H9 (cell line): ENCODE data around the gene RAB1A. TPM values are rescaled to one million over a fixed set of nuclear protein-coding genes. Genes with fewer than 3 reads are reported as not detected.
A peak's percentile ranks its signal among the peaks of the same experiment; 100 is the strongest.

Experiments used
- DNase-seq: peaks from one replicate; pipeline ENCODE4 v3.0.0-alpha.2; 2017
- H2AFZ ChIP-seq: one replicate; pipeline ENCODE4 v1.6.1; 2013; ENCODE audit warnings: mild to moderate bottlenecking, low read length, control low read depth, moderate library complexity
- H2AK5ac ChIP-seq: 2 replicates; pipeline ENCODE4 v1.6.1; 2013; ENCODE audit warnings: low read length, control low read depth, mixed read lengths; ENCODE audit not compliant: insufficient read length
- H2BK120ac ChIP-seq: one replicate; pipeline ENCODE4 v1.6.1; 2013; ENCODE audit warnings: low read depth, mild to moderate bottlenecking, low read length, control low read depth, inconsistent platforms; ENCODE audit not compliant: poor library complexity, severe bottlenecking
- H2BK12ac ChIP-seq: 2 replicates; pipeline ENCODE4 v1.6.1; 2013; ENCODE audit warnings: low read length, control low read depth, mixed read lengths, low read depth; ENCODE audit not compliant: insufficient read length
- H2BK15ac ChIP-seq: 2 replicates; pipeline ENCODE4 v1.6.1; 2013; ENCODE audit warnings: low read depth, low read length, control low read depth
- H2BK20ac ChIP-seq: one replicate; pipeline ENCODE4 v1.6.1; 2013; ENCODE audit warnings: low read depth, mild to moderate bottlenecking, low read length, control low read depth, inconsistent platforms; ENCODE audit not compliant: poor library complexity, severe bottlenecking
- H2BK5ac ChIP-seq: 2 replicates; pipeline ENCODE4 v1.6.1; 2013; ENCODE audit warnings: low read length, control low read depth, mixed read lengths; ENCODE audit not compliant: insufficient read length
- H3K14ac ChIP-seq: 2 replicates; pipeline ENCODE4 v1.6.1; 2013; ENCODE audit warnings: low read length, control low read depth; ENCODE audit not compliant: insufficient read depth
- H3K18ac ChIP-seq: 2 replicates; pipeline ENCODE4 v1.6.1; 2013; ENCODE audit warnings: low read depth, mild to moderate bottlenecking, mixed read lengths, low read length, control low read depth; ENCODE audit not compliant: insufficient read length
- H3K23ac ChIP-seq: 2 replicates; pipeline ENCODE4 v1.6.1; 2013; ENCODE audit warnings: low read length, control low read depth, mixed read lengths, low read depth; ENCODE audit not compliant: insufficient read length
- H3K23me2 ChIP-seq: 2 replicates; pipeline ENCODE4 v1.6.1; 2013; ENCODE audit warnings: low read depth, mild to moderate bottlenecking, mixed read lengths, low read length, control low read depth; ENCODE audit not compliant: insufficient read length, poor library complexity, severe bottlenecking
- H3K27ac ChIP-seq: 2 replicates; pipeline ENCODE4 v1.5.1; 2013; ENCODE audit warnings: low read length, control low read depth, mixed read lengths, low read depth; ENCODE audit not compliant: insufficient read length
- H3K27me3 ChIP-seq: 2 replicates; pipeline ENCODE4 v1.6.1; 2013; ENCODE audit warnings: low read length, control low read depth, inconsistent platforms; ENCODE audit not compliant: insufficient read depth
- H3K4ac ChIP-seq: 2 replicates; pipeline ENCODE4 v1.6.1; 2013; ENCODE audit warnings: low read depth, mild to moderate bottlenecking, control low read depth, inconsistent platforms, low read length, moderate library complexity
- H3K4me1 ChIP-seq: 2 replicates; pipeline ENCODE4 v1.6.1; 2013; ENCODE audit warnings: low read length, control low read depth, inconsistent platforms; ENCODE audit not compliant: insufficient read depth
- H3K4me2 ChIP-seq: 2 replicates; pipeline ENCODE4 v1.6.1; 2013; ENCODE audit warnings: low read length, control low read depth, mixed read lengths; ENCODE audit not compliant: insufficient read length, insufficient read depth
- H3K56ac ChIP-seq: 2 replicates; pipeline ENCODE4 v1.6.1; 2013; ENCODE audit warnings: low read depth, mild to moderate bottlenecking, mixed read lengths, low read length, control low read depth; ENCODE audit not compliant: insufficient read length
- H3K79me1 ChIP-seq: 2 replicates; pipeline ENCODE4 v1.6.1; 2013; ENCODE audit warnings: low read depth, mild to moderate bottlenecking, moderate library complexity, low read length, control low read depth, inconsistent platforms; ENCODE audit not compliant: insufficient read depth, poor library complexity, severe bottlenecking
- H3K79me2 ChIP-seq: 2 replicates; pipeline ENCODE4 v1.6.1; 2013; ENCODE audit warnings: low read length, control low read depth, inconsistent platforms; ENCODE audit not compliant: insufficient read depth
- H3K9ac ChIP-seq: 2 replicates; pipeline ENCODE4 v1.6.1; 2013; ENCODE audit warnings: low read length, control low read depth, mixed read lengths; ENCODE audit not compliant: insufficient read length; ENCODE audit errors: extremely low read depth
- H3K9me3 ChIP-seq: one replicate; pipeline ENCODE4 v1.6.1; 2013; ENCODE audit warnings: low read depth, low read length, inconsistent platforms; ENCODE audit not compliant: control insufficient read depth
- H3T11ph ChIP-seq: one replicate; pipeline ENCODE4 v1.6.1; 2013; ENCODE audit warnings: mild to moderate bottlenecking, low read length, control low read depth, inconsistent platforms
- H4K20me1 ChIP-seq: one replicate; pipeline ENCODE4 v1.6.1; 2013; ENCODE audit not compliant: control insufficient read depth, insufficient read length, insufficient read depth
- H4K5ac ChIP-seq: 2 replicates; pipeline ENCODE4 v1.6.1; 2013; ENCODE audit warnings: low read depth, mild to moderate bottlenecking, mixed read lengths, low read length, control low read depth; ENCODE audit not compliant: insufficient read length
- H4K8ac ChIP-seq: replicated peaks from 2 replicates; pipeline ENCODE4 v1.6.1; 2013; ENCODE audit warnings: low read length, control low read depth, mixed read lengths, low read depth; ENCODE audit not compliant: insufficient read length
- H4K91ac ChIP-seq: 2 replicates; pipeline ENCODE4 v1.6.1; 2013; ENCODE audit warnings: low read depth, mild to moderate bottlenecking, moderate library complexity, mixed read lengths, low read length, control low read depth; ENCODE audit not compliant: insufficient read length
- H3K27ac Mint-ChIP-seq, 3 experiments: 2 replicates in 2 of 3; 3 replicates in 1 of 3; pipeline ENCODE4 v1.8.0; 2020 to 2021; ENCODE audit warnings: mixed read lengths in 3 of 3, mild to moderate bottlenecking in 1 of 3, moderate library complexity in 1 of 3
- H3K27me3 Mint-ChIP-seq: 2 replicates; pipeline ENCODE4 v1.8.0; 2021; ENCODE audit warnings: low read depth, mild to moderate bottlenecking, moderate library complexity, mixed read lengths
- H3K36me3 Mint-ChIP-seq, 3 experiments: 2 replicates in 2 of 3; 3 replicates in 1 of 3; pipeline ENCODE4 v1.8.0; 2020 to 2021; ENCODE audit warnings: low read depth in 3 of 3, mixed read lengths in 3 of 3; ENCODE audit not compliant: insufficient read depth in 1 of 3
- H3K4me1 Mint-ChIP-seq, 2 experiments: 2 replicates each; pipeline ENCODE4 v1.8.0; 2020; ENCODE audit warnings: mixed read lengths in 2 of 2
- H3K4me3 Mint-ChIP-seq, 2 experiments: 2 replicates in 1 of 2; 3 replicates in 1 of 2; pipeline ENCODE4 v1.8.0; 2020 to 2021; ENCODE audit warnings: mild to moderate bottlenecking in 2 of 2, mixed read lengths in 2 of 2, moderate library complexity in 1 of 2
- H3K9me3 Mint-ChIP-seq, 2 experiments: 2 replicates in 1 of 2; 3 replicates in 1 of 2; pipeline ENCODE4 v1.8.0; 2020; ENCODE audit warnings: mild to moderate bottlenecking in 2 of 2, mixed read lengths in 2 of 2, moderate library complexity in 1 of 2
- CTCF ChIP-seq: fragments of 200-600 bp; sonication (generic); conservative IDR thresholded peaks from 3 replicates; pipeline ENCODE4 v1.8.0; 2021; ENCODE audit warnings: antibody characterized with exemption, mild to moderate bottlenecking
- WGBS: extraction: QIAGEN DNeasy Blood & Tissue Kit; methylation state at CpG from one replicate; pipeline ENCODE4 v1.1.7; 2013; ENCODE audit warnings: missing lambda C conversion rate, low lambda C conversion rate, mixed read lengths; ENCODE audit not compliant: insufficient read length; ENCODE audit errors: extremely low coverage; 5-methylcytosine and 5-hydroxymethylcytosine counted together
- total RNA-seq: library from RNA; stranded (reverse); gene quantifications from 2 replicates; pipeline ENCODE4 v1.2.1, GENCODE V29; 2021

Gene RAB1A
- total RNA-seq, 1 experiment from 2014 or later, result 112 TPM

- peak overlapping the region in 2 of 3 experiments; percentile 40 to 53; a peak in 5 of 7 replicates for H3K27ac Mint-ChIP-seq
- peak overlapping the region; percentile 68 for H3K9ac ChIP-seq
Observed at GRCh38 chr2:65057054-65057375, 72.9 kb downstream of the RAB1A start.

More at GRCh38 chr2:65057054-65057375, 72.9 kb downstream of the RAB1A start:
- no peak overlapping the region for H2AK5ac ChIP-seq
- H3K27me3 ChIP-seq, result no peaks in the 10 kb centered on the region
- peaks cover 6% of the 10 kb centered on the region for H3K23me2 ChIP-seq
- WGBS, result no CpG with 5 or more reads among the region's 5 CpGs
- H3K27ac ChIP-seq, result no peak overlapping the region
- peaks cover 6% of the 10 kb centered on the region for H3K79me1 ChIP-seq
- H4K8ac ChIP-seq, result no peak overlapping the region
- H4K5ac ChIP-seq, result no peak overlapping the region
- H2BK5ac ChIP-seq, result no peak overlapping the region
- no peak for DNase-seq
- no peaks in the 10 kb centered on the region for H4K20me1 ChIP-seq
- Mint-ChIP-seq H3K4me3 (peak overlapping the region; percentile 79 to 93), H3K4me1 (peaks cover 21 to 43% of the 10 kb centered on the region in 2 experiments), H3K9me3 (peaks cover 0 to 2% of the 10 kb centered on the region in 2 experiments; a peak in 1 of 5 replicates), H3K27me3 (peaks cover 8% of the 10 kb centered on the region; the same call in 1 of the 2 replicates), H3K36me3 (peaks cover 1 to 8% (median 3%) of the 10 kb centered on the region in 3 experiments; a peak in 6 of 7 replicates)
- peak overlapping the region; percentile 87 for H3K4me2 ChIP-seq
- peaks cover 10% of the 10 kb centered on the region for H3K79me2 ChIP-seq
- H3K18ac ChIP-seq, result peak overlapping the region; percentile 27
- H3K4ac ChIP-seq, result no peak overlapping the region; the same call in 1 of the 2 replicates
- H3K23ac ChIP-seq, result no peak overlapping the region
- peak overlapping the region; percentile 68 for H3T11ph ChIP-seq
- H2BK20ac ChIP-seq, result no peak overlapping the region
- H2BK15ac ChIP-seq, result no peak overlapping the region
- H2BK120ac ChIP-seq, result no peak overlapping the region
- TF ChIP-seq CTCF, result no peak
- H4K91ac ChIP-seq, result no peak overlapping the region
- no peak overlapping the region for H3K56ac ChIP-seq
- H3K14ac ChIP-seq, result peak overlapping the region; percentile 87; the same call in 1 of the 2 replicates
- no peak overlapping the region for H2AFZ ChIP-seq
- no peaks in the 10 kb centered on the region for H3K9me3 ChIP-seq
- no peak overlapping the region for H2BK12ac ChIP-seq
- H3K4me1 ChIP-seq, result no peaks in the 10 kb centered on the region; the same call in 1 of the 2 replicates
